Left ventricle myocardium inferior (tissue), 1 donor: ENCODE measurements around the gene CCL11. TPM values are rescaled to one million over a fixed set of nuclear protein-coding genes. Genes with fewer than 3 reads are reported as not detected.

Experiments
- DNase-seq: peaks from one replicate; pipeline ENCODE4 v3.0.0-alpha.2; 2020
- H3K27ac ChIP-seq: fragments of 200-600 bp; replicated peaks from 2 replicates; pipeline ENCODE4 v1.8.0; 2021
- H3K27me3 ChIP-seq: fragments of 200-600 bp; 2 replicates; pipeline ENCODE4 v1.8.0; 2021; ENCODE audit warnings: low read depth
- H3K36me3 ChIP-seq: fragments of 200-600 bp; 2 replicates; pipeline ENCODE4 v1.8.0; 2021
- H3K4me1 ChIP-seq: fragments of 200-600 bp; 2 replicates; pipeline ENCODE4 v1.8.0; 2021
- H3K4me3 ChIP-seq: fragments of 200-600 bp; 2 replicates; pipeline ENCODE4 v1.8.0; 2021; ENCODE audit warnings: mild to moderate bottlenecking, moderate library complexity
- H3K9me3 ChIP-seq: fragments of 200-600 bp; replicated peaks from 2 replicates; pipeline ENCODE4 v1.8.0; 2021
- intact Hi-C: fragments of 100-400 bp; cut with micrococcal nuclease; formaldehyde crosslinking; loops from one replicate; pipeline ENCODE4 v1.11.0; 2022
- total RNA-seq: library from RNA; stranded (reverse); fragmentation: NEBNext Ultra II Directional; extraction: Animal tissue kit (Norgen Biotek cat#: 25700); gene quantifications from one replicate; pipeline ENCODE4 v1.2.1, GENCODE V29; 2021
- TF ChIP-seq, protein P1 (sequence below): fragments of 200-600 bp; IDR thresholded peaks from 2 replicates; pipeline ENCODE4 v1.8.0; 2021; ENCODE audit warnings: antibody characterized with exemption, mild to moderate bottlenecking, borderline replicate concordance
- donor health status: DM: no; HTN: yes; CAD: no; lungs with severe emphysema.

Gene CCL11
- total RNA-seq, 1 donor from 2014 or later = 3.8 TPM

DNA sequence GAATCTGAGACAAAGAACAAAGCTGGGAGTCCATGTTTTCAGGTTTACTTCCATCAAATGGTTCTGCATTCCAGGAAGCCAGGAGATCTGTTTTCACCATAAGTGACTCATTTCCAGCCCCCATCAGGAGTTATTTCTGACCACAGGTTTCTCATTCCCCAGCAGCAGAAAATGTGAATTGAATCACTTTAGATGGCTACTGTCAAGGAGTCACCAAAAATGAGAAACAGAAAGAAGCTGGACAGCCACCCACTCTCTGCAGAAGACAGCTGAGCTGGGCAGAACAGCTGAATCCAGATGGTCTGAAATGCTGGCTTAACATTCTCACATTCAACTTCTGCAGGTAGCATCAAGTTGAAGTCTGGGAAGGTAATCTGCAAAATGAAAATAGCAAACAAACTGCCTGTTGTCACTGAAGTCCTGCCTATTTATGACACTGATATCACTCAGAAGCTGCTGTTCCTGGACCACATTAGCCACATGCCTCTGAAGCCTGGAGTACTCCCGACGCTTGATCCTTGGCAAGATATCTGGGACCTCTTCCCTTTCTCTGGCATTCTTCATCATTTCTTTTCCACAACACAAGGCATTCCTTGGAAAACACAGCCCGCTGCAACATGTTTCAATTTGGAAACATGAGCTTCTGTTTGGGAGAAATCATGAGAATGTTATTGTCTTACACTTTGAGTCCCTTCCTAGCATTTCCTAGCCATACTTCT, 15.3 kb downstream of the CCL11 start:
- no peak overlapping the region for H3K4me3 ChIP-seq
- no peaks in the 10 kb centered on the region for H3K36me3 ChIP-seq
- DNase-seq = no peak
- H3K4me1 ChIP-seq = peaks cover 37% of the 10 kb centered on the region
- intact Hi-C loops = loop anchor here (10.0 kb wide), 1 partner anchor 64 kb away; the partner anchor contains the start of gene CCL1
- H3K27ac ChIP-seq = peak overlapping the region; percentile 53
- H3K27me3 ChIP-seq = no peaks in the 10 kb centered on the region
- H3K9me3 ChIP-seq = no peaks in the 10 kb centered on the region
- TF ChIP-seq, protein P1, sequence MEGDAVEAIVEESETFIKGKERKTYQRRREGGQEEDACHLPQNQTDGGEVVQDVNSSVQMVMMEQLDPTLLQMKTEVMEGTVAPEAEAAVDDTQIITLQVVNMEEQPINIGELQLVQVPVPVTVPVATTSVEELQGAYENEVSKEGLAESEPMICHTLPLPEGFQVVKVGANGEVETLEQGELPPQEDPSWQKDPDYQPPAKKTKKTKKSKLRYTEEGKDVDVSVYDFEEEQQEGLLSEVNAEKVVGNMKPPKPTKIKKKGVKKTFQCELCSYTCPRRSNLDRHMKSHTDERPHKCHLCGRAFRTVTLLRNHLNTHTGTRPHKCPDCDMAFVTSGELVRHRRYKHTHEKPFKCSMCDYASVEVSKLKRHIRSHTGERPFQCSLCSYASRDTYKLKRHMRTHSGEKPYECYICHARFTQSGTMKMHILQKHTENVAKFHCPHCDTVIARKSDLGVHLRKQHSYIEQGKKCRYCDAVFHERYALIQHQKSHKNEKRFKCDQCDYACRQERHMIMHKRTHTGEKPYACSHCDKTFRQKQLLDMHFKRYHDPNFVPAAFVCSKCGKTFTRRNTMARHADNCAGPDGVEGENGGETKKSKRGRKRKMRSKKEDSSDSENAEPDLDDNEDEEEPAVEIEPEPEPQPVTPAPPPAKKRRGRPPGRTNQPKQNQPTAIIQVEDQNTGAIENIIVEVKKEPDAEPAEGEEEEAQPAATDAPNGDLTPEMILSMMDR = no peak

DNA sequence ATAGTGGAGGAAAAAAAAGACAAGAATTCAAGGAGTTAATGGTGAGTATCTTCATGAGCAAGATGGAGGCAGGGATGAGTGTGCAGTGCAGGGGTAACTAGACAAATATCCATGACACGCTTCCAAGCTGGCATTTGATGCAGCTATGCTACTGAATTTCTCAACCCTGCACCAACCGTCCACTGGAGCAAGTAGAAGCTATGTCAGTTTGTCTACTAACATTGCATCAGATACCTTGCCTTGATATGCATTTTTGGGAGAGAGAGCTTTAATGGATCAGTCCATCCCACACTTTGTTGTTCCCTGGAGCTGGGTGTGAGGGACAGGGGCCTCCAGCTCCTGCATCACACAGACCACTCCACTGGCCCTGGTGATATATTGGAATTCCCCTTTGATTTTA, 16.4 kb downstream of the CCL11 start:
- Histone ChIP-seq H3K9me3 (no peaks in the 10 kb centered on the region), H3K36me3 (no peaks in the 10 kb centered on the region), H3K4me3 (no peak overlapping the region), H3K4me1 (peaks cover 48% of the 10 kb centered on the region), H3K27me3 (no peaks in the 10 kb centered on the region), H3K27ac (peak overlapping the region; percentile 53)
- DNase-seq = no peak
- intact Hi-C loops = loop anchor here (10.0 kb wide), 1 partner anchor 63 kb away; the partner anchor contains the start of gene CCL1
- TF ChIP-seq, protein P1 = no peak

DNA sequence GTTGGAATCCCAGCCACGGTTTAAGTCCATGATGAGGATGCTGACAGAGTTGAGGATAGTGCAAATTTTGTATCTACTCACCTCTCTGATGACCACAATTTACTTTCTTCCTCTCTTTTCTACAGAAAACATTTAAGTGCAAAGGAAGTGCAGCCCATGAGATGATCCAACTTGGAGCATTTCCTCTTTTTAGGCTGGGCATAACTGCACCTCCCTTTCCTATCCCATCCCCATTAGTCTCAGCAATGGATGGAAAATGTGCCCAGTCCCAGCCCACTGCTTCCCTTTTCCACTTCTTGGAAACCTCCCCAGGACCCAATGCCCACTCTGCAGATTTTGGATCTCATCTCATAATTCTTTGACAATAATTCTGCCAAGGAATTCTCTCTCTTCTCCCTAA, 17.1 kb downstream of the CCL11 start:
- no peaks in the 10 kb centered on the region for H3K27me3 ChIP-seq
- H3K36me3 ChIP-seq = no peaks in the 10 kb centered on the region
- H3K4me1 ChIP-seq = peaks cover 55% of the 10 kb centered on the region
- TF ChIP-seq, protein P1 = no peak
- no peak overlapping the region for H3K27ac ChIP-seq
- no peaks in the 10 kb centered on the region for H3K9me3 ChIP-seq
- DNase-seq = no peak
- intact Hi-C loops = loop anchor here (10.0 kb wide), 1 partner anchor 62 kb away; the partner anchor contains the start of gene CCL1
- no peak overlapping the region for H3K4me3 ChIP-seq

DNA sequence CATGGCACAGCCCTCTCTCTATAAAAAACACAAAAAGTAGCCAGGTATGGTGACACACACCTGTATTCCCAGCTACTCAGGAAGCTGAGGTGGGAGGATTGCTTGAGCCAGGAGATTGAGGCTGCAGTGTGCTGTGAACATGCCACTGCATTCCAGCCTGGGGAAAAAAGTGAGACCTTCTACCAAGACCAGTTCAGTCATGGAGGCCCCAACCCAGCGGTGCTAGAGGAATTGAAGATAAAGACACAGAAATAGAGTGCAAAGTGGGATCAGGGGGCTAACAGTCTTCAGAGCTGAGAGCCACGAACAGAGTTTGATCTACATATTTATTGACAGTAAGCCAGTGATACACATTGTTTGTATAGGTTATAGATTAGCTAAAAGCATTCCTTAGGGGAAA, 18.1 kb downstream of the CCL11 start:
- Histone ChIP-seq H3K4me1 (peaks cover 64% of the 10 kb centered on the region), H3K4me3 (no peak overlapping the region), H3K27me3 (no peaks in the 10 kb centered on the region), H3K27ac (no peak overlapping the region), H3K9me3 (no peaks in the 10 kb centered on the region), H3K36me3 (no peaks in the 10 kb centered on the region)
- no peak for DNase-seq
- intact Hi-C loops = loop anchor here (10.0 kb wide), 1 partner anchor 61 kb away; the partner anchor contains the start of gene CCL1
- TF ChIP-seq, protein P1 = no peak

DNA sequence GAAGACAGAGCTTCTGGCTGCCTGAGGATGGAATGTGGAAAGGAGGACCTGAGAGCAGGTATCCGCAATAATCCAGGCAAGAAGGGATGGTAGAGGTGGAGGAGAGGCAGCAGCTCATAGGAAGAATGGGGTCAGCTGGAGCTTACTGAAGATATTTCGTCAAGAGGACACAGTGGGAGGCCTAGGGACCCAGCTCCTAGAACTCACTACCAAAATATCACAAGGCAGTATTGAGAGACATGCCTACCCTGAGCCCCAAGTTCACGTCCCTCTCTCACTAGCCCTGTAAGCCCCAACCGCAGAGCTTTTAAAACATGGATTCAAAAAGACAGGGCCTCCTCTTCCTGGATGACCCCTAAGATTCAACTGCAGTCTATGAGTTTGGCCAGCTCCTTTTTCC, 19.5 kb downstream of the CCL11 start:
- Histone ChIP-seq H3K27me3 (no peaks in the 10 kb centered on the region), H3K9me3 (no peaks in the 10 kb centered on the region), H3K4me1 (peaks cover 61% of the 10 kb centered on the region), H3K36me3 (no peaks in the 10 kb centered on the region), H3K27ac (no peak overlapping the region), H3K4me3 (no peak overlapping the region)
- no peak for DNase-seq
- intact Hi-C loops = loop anchor here (5.0 to 10.0 kb wide), 2 partner anchors 60 to 103 kb away; partner anchors contain the start of gene CCL1
- TF ChIP-seq, protein P1 = no peak
